HG03354 (cell line): ENCODE results near the gene TTC28.
"Not testable (repeated sequence)": the region's sequence is repeated elsewhere in the genome, so short reads cannot be mapped to it uniquely, and the experiment has no call there.

Source experiments
- ATAC-seq: cut with Tn5 transposase; IDR thresholded peaks from one replicate; pipeline ENCODE4 v1.9.1; 2021; ENCODE audit warnings: mild to moderate bottlenecking; ENCODE audit not compliant: unreplicated experiment, poor library complexity, severe bottlenecking

Gene TTC28

DNA sequence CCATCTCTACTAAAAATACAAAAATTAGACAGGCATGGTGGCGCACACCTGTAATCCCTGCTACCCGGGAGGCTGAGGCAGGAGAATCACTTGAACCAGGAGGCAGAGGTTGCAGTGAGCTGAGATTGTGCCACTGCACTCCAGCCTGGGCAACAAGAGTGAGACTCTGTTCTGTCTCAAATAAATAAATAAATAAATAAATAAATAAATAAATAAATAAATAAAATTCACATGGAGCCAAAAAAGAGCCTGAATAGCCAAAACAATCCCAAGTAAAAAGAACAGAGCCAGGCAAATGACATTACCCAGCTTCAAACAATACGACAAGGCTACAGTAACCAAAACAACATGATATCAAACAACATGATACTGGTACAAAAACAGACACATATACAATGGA, 110.7 kb downstream of the TTC28 start:
- ATAC-seq, result not testable (repeated sequence)

DNA sequence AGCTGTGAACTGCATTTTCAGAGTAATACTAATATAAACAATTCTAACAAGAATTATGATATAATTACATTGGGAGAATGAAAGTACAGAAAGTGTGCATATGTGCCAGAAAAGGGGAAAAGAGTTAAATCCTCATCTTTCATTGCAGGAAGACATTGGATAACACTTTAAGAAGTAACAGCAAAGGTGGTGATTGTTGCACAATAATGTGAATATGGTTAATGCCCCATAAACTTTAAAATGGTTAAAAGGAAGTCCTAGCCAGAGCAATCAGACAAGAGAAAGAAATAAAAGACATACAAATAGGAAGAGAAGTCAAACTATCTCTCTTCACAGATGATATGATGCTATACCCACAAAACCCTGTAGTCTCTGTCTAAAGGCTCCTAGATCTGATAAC, 111.5 kb downstream of the TTC28 start:
- no peak for ATAC-seq

DNA sequence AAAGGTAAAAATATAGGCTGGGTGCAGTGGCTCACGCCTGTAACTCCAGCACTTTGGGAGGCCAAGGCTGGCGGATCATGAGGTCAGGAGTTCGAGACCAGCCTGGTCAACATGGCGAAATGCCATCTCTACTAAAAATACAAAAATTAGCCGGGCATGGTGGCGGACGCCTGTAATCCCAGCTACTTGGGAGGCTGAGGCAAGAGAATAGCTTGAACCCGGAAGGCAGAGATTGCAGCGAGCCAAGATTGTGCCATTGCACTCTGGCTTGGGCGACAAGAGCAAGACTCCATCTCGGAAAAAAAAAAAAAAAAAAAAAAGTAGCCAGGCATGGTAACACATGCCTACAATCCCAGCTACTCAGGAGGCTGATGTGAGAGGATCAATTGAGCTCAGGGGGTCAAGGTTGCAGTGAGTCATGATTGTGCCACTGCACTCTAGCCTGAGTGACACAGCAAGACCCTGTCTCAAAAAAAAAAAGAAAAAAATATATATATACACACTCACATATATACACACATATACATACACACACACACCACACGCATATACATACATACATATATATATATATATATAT, 112.6 kb downstream of the TTC28 start:
- not testable (repeated sequence) for ATAC-seq

DNA sequence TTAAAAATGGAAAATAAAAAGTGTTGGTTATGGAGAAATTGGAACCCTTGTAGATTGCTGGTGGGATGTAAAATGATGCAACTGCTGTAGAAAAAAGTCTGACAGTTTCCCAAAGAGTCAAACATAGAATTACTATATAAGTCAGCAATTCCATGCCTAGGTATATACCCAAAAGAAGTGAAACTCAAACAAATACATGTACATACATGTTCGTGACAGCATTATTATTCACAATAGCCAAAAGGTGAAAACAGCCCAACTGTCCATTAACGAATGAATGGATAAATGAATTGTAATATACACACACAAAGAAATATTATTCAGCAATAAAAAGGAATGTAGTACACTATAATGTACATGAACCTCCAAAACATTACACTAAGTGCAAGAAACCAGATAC, 116.0 kb downstream of the TTC28 start:
- ATAC-seq, result no peak

DNA sequence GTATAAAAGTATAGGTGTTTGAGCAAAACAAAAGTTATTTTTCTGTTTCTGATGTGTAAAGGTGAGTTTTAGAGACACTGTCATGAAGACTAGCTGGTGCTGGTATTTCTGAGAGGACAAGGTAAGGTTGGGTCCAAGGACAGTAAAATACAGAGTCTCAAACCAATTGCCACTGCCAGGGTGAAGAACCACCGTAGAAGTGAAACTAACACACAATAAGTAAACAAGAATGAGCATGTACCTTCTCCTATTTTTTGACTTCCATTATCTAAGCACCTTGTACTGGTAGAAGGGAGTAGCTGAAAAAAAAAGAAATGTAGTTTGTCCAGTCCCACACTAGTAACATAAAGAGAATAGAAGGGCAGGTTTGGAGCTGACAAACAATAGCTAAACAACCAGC, 117.3 kb downstream of the TTC28 start:
- no peak for ATAC-seq

DNA sequence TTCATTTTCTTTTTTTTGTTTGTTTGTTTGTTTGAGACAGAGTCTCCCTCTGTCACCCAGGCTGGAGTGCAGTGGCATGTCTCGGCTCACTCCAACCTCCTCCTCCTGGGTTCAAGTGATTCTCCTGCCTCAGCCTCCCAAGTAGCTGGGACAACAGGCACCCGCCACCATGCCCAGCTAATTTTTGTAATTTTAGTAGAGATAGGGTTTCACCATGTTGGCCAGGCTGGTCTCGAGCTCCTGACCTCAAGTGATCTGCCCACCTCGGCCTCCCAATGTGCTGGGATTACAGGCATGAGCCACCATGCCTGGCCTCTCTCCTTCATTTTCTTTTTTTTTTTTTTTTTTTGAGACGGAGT, 118.9 kb downstream of the TTC28 start:
- not testable (repeated sequence) for ATAC-seq

DNA sequence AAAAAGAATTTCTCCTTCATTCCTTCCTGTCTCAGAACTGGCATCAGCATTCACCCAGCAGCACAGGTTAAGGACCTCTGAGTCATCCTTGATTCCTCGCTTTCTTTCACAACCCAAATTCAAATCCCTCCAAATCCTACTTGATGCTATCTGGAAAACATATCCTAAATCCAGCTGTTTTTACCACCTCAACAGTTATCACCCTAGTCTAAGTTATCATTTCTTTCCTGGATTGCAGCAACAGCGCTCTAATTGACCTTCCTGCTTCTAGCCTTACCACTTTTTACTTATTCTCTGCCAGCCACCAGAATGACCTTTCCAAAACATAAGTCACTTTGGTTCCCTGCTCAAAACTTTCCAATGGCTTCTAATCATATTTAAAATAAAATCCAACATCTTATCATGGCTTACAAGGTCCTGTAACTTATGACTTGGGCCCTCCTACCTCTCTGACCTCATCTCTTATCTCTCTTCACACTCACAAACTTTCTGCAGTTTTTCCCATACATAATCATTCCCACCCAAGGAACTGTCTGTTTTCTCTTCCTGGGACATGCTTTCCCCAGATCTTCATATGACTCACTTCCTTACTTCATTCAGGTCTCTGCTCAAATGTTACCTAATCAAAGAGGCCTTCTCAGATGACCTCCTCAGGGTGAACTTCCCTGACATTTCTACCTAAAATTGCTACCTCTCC, 119.4 kb downstream of the TTC28 start:
- ATAC-seq, result no peak

DNA sequence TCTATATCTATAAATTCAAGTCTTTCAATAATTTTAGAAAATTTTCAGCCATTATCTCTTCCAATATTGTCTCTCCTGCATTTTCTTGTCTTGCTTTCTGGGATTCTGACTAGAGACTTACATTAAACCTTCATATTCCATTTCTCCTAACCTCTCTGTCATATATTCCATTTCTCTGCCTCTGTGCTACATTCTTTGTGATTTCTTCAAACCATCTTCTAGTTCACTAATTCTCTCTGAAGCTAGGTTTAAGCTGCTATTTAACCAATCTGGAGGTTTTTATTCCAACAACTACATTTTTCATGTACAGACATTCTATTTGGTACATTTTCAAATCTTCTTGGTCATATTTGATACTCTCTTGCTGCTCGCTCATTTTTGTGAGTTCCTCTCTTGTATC, 122.5 kb downstream of the TTC28 start:
- ATAC-seq, result no peak

DNA sequence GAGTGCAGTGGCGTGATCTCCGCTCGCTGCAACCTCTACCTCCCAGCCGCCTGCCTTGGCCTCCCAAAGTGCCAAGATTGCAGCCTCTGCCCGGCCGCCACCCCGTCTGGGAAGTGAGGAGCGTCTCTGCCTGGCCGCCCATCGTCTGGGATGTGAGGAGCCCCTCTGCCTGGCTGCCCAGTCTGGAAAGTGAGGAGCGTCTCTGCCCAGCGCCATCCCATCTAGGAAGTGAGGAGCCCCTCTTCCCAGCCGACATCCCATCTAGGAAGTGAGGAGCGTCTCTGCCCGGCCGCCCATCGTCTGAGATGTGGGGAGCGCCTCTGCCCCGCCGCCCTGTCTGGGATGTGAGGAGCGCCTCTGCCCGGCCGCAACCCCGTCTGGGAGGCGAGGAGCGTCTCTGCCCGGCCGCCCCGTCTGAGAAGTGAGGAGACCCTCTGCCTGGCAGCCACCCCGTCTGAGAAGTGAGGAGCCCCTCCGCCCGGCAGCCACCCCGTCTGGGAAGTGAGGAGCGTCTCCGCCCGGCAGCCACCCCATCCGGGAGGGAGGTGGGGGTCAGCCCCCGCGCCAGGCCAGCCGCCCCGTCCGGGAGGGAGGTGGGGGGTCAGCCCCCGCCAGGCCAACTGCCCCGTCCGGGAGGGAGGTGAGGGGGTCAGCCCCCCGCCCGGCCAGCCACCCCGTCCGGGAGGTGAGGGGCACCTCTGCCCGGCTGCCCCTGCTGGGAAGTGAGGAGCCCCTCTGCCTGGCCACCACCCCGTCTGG, 126.4 kb downstream of the TTC28 start:
- ATAC-seq, result not testable (repeated sequence)

DNA sequence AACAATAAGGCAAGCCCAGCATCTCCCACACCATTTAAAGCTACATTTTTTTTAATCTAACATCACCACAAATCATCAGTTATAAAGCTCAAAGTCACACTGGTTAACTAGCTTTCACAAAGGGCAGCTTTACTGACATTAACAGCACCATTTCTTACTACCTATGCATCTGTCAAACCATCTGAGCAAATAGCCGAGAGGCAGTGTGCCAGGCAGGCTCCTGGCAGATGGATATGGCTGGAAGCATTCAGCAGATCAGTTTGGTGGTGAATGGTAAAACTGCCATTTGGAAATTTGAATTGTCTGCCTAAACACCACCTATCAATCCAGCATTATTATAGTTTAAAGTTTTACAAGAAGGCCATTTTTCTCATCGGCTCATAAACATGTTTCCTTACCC, 131.2 kb downstream of the TTC28 start:
- no peak for ATAC-seq

DNA sequence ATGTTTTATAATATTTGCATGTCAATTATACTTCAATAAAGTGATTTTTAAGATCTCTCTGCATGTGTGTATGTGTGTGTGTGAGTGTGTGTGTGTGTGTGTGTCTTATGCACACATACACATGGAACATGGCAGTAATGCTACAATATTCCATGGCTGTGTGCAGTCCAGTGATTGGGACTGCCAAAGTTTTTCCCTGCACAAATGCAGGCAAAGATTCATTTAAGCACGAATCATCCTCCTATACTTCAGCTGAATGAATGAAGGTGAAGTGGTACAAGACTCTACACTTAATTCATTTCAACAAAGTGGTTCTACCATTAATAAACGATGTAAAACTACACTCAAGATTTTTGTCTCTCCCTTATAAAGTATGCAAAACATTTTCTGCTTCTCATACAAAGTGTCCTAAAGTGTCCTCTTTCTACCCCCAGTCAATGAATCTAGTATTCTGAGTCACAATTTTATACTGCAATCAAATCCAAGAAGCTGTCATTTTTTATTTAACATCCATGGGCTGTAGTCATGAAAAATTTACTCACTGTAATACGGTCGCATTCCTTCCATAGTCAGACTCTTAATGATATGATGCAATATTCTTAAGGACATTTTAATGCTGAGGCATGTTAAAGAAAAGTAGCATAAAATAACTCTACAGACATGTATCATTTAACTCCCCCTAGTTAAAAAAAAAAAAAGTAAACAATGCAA, 132.4 kb downstream of the TTC28 start:
- no peak for ATAC-seq

DNA sequence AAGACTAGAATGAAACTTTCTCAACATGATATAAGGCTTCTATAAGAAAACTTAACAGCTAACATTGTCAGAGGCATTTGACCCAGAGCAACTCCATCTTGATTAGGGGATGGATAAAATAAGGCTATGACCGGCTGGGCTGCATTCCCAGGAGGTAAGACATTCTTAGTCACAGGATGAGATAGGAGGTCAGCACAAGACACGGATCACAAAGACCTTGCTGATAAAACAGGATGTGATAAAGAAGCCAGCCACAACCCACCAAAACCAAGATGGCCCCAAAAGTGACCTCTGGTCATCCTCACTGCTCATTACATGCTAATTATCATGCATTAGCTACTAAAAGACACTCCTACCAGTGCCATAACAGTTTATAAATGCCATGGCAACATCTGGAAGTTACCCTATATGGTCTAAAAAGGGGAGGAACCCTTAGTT, 135.2 kb downstream of the TTC28 start:
- no peak for ATAC-seq

DNA sequence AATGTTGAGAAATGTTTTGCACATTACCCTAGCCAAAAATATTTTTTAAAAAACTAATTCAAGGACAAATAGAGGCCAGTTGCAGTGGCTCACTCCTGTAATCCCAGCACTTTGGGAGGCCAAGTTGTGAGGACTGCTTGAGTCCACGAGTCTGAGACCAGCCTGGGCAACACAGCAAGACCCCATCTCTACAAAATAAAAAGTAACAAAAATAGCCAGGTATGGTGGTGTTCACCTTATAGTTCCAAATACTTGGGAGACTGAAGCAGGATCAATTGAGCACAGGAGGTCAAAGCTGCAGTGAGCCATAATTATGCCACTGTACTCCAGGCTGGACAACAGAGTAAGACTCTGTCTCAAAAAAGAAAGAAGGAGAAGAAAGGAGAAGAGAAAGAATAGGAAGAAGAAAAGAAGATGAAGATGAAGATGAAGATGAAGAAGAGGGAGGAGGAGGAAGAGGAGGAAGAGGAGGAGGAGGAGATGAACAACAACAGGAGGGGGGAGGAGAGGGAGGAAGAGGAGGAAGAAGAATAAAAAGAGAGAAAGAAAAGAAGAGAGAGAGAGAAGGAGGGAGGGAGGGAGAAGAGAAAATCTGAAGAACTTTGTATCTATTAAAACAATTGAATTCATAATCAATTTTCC, 136.5 kb downstream of the TTC28 start:
- ATAC-seq, result no peak

DNA sequence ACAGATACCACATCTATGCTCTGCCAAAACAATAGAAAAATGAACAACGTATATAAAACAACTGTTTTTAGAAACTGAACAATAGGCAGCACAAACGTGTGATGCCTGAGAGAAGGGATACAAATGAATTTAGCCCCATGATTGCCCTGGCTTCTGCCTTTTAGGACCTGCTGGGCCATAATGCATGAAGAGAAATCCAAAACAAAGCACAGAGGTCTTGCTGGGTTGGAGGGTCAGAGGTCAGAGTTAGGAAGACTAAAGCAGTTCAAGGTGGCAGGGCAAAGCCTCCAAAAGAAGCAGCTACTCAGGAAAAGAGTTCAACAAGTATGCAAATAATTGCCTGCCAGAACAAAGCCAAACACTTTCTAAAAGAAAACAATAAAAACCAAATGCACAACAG, 138.5 kb downstream of the TTC28 start:
- ATAC-seq, result no peak

DNA sequence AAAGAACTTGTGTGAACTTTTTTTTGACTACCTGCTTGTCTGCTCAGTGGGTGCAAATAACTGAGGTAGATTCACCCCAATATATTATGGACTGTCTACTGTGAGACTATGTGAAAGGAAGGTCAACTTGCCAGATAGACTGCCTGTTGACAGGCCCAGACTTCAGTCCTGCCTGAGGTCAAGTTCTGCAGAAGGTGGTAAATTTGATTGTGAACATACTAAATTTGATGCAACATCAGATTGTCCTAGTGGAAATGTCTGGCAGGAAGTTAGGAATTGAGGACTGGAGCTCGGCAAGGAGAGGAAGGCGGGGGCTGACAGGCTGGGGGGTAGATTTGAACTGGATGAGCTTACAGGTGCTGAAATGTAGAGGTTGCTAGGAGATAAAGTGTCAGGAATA, 140.7 kb downstream of the TTC28 start:
- ATAC-seq, result no peak

DNA sequence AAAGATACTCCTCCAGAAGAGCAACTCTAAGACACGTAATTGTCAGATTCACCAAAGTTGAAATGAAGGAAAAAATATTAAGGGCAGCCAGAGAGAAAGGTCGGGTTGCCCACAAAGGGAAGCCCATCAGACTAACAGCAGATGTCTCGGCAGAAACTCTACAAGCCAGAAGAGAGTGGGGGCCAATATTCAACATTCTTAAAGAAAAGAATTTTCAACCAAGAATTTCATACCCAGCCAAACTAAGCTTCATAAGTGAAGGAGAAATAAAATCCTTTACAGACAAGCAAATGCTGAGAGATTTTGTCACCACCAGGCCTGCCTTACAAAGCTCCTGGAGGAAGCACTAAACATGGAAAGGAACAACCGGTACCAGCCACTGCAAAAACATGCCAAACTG, 149.1 kb downstream of the TTC28 start:
- ATAC-seq, result not testable (repeated sequence)

DNA sequence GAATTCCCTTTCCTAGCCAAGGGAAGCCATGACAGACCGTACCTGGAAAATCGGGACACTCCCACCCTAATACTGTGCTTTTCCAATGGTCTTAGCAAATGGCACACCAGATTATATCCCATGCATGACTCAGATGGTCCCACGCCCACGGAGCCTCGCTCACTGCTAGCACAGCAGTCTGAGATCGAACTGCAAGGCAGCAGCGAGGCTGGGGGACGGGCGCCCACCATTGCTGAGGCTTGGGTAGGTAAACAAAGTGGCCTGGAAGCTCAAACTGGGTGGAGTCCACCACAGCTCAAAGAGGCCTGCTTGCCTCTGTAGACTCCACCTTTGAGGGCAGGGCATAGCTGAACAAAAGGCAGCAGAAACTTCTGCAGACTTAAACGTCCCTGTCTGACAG, 150.5 kb downstream of the TTC28 start:
- ATAC-seq, result not testable (repeated sequence)

DNA sequence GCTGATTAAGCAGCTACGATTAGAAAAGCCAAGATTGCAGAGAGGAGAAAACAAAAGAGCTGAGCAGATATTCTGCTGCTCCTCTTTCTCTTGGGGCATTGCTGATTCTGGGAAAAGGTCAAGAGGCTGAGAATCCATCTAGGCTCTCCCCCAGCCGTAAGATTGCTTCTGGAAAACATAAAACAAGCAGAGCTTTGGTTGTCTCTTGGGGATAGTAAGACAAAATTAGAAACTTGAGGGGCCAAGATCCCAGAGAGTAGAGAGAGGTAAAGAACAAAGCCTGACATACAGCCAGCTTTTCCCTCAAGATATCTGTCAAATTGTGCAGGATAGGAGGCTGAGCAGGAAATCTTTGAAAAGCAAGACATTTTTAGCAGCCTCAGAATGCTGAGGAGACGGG, 158.2 kb downstream of the TTC28 start:
- no peak for ATAC-seq

DNA sequence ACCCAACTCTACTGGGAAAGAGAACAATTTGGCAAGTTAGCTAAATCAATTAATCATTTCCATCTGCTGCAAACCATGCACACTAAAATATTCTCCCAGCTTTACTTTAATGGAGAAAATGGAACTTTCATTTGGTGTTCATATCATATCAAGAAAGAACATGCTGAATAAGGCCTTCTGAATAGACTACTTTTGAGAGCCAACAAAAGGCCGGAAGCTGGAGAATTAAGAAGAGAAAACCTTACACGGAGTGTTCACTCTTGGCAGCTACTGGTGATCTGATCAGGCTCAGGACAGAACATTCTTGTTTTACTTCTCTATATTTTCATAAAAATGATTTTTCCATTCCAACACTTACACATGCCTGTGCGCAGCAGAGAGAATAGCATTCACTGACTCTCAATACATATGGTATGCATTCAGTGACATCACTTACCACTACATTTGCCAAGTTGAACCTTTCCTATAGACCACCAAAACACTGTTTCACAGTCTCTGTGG, 165.3 kb downstream of the TTC28 start:
- ATAC-seq, result no peak

DNA sequence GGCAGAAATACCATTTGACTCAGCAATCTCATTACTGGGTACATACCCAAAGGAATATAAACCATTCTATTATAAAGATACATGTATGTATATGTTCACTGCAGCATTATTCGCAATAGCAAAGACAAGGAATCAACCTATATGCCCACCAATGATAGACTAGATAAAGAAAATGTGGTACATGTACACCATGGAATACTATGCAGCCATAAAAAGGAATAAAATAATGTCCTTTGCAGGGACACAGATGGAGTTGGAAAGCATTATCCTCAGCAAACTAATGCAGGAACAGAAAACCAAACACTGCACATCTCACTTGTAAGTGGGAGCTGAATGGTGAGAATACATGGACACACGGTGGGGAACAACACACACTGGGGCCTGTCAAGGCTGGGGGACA, 167.3 kb downstream of the TTC28 start:
- ATAC-seq, result not testable (repeated sequence)
